GM18858 (cell line): ENCODE results near the gene SLC39A11.
"Not testable (repeated sequence)": the region's sequence is repeated elsewhere in the genome, so short reads cannot be mapped to it uniquely, and the experiment has no call there.

Source experiments
- ATAC-seq: cut with Tn5 transposase; IDR thresholded peaks from one replicate; pipeline ENCODE4 v1.9.1; 2021; ENCODE audit not compliant: unreplicated experiment

Gene SLC39A11

DNA sequence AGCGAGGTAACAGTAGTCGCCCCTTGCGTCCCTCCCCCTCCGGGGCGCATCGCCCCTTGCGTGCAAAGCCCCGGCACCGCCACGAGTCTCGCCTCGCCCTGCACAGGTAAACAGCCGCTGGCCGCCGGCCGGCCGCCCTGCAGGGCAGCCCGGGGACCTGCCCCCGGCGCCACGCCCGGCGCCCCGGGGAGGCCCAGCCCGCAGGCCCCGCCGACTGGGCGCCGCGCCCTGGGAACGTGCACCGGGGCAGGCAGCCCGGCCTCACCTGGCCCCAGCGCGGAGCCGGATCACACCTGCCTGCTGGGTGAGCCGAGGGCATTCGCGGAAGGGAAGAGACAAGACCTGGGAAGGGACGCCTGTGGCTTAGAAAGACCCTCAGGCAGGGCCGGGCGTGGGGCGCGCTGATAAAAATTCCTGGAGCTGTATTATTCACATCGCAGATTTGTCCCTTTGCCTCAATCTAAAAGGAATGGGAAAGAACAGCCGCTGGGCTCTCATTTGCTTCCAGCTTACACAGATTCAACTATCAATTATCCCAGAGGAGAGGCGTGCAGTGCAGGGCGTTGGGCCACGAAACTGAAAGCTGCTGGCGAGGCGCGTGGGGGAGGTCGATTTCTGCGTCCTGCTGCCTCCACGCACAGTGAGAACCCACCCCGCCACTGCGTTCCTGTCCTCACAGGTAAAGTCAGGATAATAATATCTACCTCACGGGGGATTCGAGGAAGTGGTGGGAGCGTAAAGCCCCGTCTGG is 451.9 kb downstream of the SLC39A11 start:
- no peak for ATAC-seq

DNA sequence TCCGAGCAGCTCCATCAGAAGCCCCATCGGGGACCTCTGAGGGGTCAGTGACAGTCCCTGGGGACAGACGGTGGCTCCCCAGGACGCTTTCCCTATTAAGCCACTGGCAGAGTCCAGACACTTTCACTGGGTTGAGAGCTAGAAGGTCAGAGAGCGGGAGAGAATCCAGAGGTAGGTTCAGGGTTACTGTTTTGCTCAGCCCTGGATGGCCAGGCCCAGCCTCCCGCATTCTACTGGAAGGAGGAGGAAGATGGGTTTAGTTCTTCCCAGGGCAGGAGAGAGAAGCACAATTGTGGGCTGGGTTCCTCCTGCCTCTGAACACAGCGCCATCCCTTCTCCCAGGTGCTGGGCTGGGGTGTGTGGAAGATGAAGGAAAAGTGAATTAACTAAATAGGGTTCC is 452.8 kb downstream of the SLC39A11 start:
- ATAC-seq = no peak

DNA sequence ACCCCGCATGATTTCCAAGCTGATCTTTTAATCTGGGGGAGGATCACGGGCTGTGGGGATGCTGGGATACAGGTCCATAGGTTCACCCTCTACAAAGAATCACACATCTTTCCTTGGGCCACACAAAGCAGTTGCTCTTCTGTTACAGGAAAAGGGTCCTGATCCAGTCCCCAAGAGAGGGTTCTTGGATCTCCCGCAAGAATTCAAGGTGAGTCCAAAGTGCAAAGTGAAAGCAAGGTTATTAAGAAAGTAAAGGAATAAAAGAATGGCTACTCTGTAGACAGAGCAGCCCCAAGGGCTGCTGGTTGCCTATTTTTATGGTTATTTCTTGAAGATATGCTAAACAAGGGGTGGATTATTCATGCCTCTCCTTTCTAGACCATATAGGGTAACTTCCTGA is 453.6 kb downstream of the SLC39A11 start:
- not testable (repeated sequence) for ATAC-seq

DNA sequence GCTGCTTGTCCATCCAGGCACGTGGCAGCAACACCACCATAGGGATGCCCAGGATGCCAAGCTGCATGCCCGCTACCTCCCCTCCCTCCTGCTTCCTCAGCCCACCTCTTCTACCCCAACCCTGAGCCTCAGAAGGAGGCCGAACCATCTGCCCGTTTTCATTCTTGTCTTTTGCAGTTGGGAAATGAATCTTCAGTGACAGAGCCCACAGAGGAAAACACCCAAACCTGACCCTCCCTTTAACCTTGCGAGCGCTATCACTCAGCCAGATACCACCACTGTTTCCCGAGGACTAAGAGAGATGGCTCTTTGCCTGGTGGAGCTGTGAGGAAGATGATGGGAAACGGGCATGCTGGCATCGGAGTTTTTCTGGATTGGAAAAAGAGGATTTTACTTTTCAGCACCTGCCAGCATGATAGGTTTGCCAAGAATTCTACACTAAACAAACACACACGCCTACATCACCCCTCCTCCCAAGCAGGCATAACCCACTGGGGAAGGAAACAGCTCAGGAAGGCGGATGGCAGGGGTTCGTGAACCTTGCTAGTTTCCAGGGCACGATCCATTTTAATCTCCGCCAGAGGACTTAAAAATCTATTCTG is 457.4 kb downstream of the SLC39A11 start:
- no peak for ATAC-seq

DNA sequence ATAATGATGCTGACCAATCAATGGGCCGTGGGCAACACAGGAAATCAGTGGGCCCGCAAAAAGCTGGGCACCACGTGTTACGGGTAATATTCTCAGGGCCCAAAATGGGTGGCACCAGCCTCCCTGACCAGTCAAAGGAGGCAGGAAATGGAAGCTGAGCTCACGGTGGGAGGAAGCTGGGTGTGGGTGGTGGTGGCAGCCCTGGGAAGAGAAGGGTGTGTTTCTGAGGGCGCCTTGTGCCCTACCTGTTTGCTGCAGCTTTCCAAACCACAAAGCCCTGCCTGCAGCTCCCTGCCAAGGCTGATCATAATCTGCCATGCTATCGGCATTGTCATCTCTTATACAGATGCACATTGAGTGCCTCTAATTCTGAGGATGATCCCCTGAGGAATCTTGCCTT is 457.9 kb downstream of the SLC39A11 start:
- no peak for ATAC-seq

DNA sequence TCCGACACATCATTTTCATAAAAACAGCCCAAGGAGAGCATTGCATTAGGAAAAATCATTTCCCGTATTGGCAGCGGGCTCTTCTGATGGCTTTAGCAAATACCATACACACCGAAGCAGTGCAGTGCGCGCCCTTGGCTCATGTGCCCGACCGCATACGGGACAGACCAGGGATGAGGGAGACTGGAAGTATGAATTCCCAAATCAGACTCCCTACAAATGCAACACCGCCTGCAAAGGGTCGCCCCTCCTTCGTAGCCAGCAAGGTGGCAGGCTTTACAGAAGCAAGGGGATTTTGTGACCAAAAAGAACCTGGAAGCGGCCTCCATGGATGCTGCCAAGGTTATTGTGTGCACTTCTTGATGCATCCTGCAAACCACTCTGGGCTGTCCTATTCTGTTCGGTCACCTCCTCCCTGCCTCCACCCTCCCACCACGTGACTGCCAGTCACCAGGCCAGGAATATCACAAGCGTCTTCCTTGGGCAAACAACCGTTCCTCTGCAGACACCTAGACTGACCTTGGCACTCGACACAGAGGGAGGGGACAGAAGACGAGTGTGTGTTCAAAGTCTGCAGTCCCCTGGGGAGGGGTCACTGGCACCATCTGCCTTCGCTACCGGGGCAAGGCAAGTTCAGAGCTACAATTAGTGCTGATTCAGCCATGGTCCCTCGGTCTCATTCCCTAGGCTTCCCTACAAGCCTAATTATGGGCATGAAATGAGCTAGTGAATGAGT is 460.4 kb downstream of the SLC39A11 start:
- ATAC-seq = no peak

DNA sequence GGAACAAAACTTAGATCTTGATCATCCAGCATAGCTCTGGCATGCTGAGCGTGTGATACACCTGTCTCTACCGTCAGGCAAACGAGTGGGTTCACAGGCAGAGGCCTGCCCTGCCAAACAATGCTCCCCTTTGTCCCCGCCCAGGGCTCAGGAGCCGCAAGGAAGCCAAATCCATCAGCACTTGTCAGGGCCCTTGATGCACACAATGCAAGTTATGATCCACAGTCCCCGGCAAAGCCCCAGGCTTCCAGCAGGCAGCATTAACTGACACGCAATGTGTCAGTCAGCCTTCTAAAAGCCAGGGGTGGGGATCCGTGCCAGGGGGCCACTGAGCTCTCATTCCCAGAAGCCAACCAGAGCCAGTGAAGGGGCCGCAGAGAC is 460.9 kb downstream of the SLC39A11 start:
- no peak for ATAC-seq

DNA sequence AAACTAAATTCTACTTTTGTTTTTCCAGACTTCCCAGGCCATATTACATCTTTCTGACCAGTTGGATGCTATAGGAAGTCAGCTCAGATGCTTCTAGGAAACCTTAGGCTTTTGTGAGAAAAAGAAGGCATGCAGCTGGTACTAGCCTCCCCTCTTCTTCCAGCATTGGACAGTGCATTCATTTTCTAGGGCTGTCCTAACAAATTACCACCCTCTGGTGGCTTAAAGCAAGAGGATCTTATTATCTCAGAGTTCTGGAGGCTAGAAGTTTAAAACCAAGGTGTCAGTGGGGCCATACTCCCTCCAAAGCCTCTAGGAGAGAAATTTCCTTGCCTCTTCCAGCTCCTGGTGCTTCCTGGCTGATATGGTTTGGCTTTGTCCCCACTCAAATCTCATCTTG is 467.8 kb downstream of the SLC39A11 start:
- ATAC-seq = no peak

DNA sequence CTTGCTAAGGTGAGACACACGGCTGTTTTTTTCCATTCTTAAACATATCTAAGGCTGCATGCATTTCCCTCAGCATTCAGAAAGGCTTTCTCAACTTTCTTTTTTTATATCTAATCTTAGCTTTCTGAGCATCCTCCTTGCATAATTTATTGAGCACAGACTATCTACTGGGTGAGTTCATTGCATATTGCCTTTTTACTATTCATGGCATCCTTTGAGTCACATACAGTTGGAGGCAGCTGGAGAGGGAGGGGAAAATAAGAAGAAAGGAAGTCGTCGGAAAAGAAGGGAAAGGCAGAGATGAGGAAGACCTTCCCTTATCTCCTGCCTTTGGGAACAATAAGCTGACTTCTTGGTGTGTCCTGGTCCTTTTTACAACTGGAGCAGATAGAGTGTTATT is 468.3 kb downstream of the SLC39A11 start:
- ATAC-seq = no peak

DNA sequence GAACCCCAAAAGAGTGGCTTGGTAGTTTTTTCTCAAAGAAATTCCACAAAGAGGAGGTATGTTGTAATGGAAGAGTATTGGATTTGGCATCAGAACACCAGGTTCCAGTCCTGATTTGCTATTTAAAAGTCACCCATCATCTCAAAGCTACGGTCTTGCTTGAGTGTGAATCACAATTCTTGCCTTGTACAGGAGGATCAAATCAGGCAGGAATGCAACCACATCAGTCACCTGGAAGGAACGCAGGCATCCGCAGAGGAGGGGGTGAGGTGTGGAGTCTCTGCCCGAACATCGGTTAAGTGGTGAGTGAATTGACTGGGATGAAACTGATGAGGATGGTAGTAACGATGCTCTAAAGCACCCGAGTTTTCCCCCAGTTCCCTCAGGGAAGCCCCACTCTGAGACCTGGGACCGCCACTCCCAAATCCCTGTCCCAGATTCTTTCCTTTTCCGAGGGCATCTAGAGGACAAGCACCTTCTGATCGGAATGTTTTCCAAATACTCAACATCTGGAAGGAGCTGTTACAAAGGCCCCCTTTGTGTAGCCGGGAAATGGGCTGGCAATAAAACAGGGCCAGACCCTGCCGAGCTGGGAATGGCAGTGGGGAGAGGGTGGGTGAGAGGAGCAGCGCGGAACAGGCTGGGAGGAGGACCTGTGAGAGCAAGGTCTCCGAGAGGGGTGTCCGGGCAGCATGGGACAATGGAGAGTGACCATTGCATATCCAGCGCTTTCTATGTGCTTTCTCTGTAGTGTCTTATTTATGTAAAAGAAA is 469.6 kb downstream of the SLC39A11 start:
- ATAC-seq = no peak

DNA sequence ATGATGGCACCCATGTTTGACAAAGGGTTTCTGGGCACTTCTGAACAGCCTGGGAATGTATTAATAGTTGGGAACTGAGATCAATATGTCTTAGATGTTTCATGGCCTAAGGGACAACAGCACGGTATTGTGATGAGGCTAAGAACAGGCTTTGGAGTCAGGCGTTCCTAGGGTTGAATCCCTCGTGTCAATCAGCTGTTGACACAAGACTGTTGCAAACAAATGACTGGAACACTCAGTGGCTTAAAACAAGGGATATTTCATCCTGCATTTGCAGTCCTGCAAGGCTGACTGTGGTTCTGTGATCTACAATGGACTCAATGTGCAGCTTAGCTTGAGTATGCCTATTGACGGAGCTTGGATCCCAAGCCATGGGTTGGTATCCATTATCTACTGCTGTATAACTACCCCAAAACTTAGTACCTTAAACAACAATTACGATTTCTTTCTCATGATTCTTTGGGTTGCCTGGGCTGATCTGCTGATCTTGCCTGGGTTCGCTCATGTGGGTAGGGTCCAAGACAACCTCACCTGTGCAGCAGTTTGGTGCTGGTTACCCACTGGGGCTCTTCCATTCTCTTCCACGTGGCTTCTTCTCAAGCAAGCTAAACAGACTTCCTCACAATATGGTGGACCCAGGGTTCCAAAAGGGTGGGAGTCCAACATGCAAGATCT is 472.4 kb downstream of the SLC39A11 start:
- no peak for ATAC-seq

DNA sequence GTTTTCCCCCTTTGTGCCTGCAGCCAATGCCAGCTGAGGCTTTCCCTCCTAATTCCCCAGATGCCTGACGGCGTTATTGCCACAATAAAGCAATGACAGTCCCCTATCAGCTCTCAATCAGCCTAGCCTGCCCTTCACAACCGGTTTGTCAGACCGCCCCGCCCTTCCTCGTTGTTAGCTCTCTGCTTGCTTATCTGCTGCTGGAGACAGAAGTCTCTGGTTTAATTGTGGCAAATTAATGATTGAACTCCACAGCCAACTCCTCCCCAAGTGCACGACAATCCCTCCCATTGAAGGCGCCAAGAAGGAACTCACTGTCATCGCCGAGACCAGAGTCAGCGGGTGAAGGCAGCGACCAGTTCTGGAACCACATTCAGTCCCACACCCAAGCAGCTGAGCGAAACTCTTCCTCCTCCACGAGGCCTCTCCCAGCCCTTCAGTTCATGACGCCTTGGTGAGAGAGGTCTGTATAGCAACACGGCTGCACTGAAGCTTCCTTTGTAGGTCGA is 474.4 kb downstream of the SLC39A11 start:
- peak; percentile 43 for ATAC-seq

DNA sequence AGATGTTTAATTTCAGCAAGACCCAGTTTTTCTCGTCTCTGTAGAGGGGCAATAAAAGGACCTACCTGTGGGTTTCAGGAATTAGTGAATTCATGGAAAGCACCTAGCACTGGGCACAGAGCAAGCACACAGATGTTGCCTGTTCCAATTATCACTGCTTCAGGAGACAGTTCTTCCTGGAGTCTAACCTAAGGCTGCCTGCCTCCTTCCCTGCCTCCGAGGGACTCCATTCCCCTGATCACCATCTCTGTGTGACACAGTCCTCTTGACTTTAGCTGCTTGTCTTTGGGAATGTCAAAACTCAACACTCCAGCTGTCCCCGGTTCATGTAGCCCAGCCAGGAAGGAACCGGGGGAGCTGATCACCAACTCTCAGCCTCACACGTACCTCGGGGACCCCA is 474.9 kb downstream of the SLC39A11 start:
- no peak for ATAC-seq

DNA sequence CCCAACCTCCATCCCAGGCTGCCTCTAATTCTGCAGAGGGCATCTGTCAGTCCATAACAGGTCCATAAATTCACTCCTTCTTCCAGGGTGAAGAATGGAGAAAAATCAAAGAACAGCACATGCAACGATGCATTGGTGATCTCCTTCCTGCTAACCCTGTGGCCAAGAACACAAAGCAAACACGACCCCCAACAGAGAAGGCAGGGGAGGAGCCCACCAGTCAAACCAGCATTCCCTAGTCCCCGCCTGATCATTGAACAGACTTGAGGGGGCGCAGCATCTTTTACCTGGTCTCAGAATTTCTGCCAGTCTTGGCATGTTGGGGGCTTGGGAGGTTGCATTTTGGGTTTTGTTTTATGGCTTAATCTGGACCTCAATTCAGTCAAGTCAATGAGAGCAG is 476.0 kb downstream of the SLC39A11 start:
- no peak for ATAC-seq

DNA sequence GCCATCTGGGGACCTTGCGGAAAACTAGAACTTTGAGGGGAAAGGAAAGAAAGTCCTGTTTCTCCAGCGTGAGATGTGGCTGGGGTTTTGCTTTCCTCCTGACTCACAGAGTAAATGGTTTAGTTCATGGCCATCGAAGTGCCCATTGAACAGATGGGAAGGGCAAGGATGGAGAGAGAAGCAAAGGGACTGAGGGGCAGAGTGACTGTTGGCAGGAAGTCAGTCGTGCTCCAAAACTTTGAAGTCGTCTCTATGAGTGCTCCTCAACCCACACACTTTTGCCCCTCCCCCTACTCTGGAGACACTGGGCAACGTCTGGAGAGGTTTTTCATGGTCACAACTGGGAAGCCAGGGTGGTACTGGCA is 476.9 kb downstream of the SLC39A11 start:
- ATAC-seq = no peak

DNA sequence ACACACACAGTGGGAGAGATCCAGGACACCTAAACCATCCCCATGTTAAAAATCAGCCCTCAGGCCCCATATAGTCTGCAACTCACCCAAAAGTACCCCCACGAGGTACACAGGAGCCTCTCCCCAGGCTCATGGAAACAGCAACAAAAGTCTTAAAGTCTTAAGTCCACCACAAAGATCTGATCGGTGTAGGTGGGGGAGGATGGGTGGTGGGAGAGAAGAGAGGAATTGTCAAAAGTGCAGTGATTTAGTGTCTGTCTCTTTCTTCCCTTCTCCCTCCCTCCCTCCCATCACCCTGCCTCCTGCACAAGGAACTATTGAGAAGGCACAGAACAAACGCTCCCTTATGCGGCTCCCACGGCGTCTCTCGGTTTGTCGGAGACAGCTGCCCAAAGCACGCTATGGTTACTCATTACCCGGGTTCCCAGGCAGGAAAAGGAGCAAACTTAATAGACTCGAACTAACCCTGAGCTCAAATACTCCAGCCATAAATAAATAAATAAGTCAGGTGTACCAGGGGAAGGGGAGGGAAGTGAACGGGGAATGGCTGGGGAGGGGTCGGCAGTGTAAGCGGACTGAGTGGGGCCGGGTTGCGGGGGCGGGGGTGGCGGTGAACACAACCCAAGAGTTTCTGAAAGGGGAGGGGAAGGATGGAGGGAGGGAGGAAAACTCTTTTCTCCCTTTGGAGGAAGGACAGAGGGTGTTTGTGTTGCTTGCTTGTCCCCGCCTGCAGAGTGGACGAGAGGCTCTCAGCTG is 477.4 kb downstream of the SLC39A11 start:
- no peak for ATAC-seq

DNA sequence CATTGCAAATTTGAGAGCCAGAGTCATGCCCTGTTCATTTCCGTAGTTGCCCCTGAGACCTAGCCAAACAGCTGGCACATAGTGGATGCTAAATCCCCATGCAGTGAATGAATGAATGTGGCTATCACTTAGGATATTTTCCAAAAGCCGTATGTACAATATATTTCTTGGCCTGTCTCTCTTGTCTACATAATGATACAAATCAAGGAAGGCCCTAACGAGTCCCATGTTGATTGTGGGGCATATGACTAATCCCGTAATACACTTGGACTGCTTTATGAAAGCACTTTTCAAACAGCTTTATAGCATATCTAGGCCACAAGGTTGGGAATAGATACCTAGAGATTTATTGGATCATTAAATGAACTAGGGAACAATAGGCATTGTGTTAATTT is 478.0 kb downstream of the SLC39A11 start:
- no peak for ATAC-seq

DNA sequence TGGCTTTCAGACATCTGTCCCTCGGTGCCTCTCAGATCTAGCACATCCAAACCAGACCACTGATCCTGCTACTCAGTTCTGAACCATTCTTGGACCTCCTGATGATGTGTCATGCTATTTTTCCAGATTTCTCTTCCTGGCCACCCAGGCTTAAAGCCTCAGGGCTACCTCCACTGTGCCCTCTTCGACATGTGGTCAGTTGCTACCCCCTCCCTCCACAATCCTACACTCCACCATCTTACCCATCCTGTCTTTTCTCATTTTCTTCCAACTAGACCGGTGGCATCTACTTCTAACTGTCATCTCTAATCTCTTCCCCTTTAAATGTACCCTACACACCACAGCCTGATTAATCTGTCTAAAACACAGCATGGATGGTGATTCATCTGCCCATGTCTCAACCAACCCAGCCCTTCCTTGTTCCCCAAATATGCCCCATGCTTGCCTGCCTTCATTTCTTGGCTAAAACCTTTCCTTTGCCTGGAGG is 478.6 kb downstream of the SLC39A11 start:
- no peak for ATAC-seq

DNA sequence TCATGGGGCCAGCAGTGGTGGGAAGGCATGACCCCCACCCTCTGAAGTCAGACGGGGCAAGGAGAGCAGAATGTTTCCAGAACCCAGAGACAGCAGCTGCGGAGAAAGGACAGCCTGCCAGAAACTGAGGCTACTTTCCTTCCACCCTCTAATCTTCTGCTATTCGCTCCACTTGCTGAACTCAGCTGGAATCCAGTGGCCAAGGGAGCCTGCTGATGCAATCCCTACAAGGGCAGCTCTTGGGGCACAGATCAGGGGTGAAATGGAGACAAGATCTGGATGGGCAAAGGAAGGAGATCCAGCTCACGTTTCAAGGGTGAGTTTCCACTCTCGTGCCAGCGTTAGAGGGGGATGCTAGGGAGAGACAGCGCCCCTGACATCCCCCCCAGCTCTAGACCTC is 479.1 kb downstream of the SLC39A11 start:
- ATAC-seq = no peak

DNA sequence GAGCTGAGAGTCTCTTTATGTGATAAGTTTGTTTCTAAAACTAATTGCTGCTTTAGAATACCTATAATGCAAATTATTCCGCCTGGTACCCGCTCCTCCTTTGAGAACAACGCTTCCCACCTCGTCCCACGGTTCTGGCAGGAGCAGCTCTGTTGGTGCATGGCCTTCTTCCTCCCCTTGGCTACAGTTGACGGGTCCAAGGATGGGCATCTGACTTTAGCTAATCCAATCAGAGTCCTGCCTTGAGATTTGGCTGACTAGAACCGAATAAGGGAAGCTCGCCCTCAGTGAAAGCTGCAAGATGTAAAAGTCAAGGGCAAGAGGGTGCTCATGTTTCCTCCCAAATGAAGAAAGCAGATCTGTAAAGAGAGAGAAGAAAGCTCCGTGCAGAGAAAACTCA is 481.3 kb downstream of the SLC39A11 start:
- ATAC-seq = no peak
